HepG2 (cell line): ENCODE data around the gene DIPK1A. TPM values are rescaled to one million over a fixed set of nuclear protein-coding genes. Genes with fewer than 3 reads are reported as not detected.

Experiments used
- CREB1 ChIP-seq, 2 experiments: fragments of 450-650 bp in 1 of 2; IDR thresholded peaks; 2 replicates each; pipeline ENCODE4 v1.6.1; 2016 to 2017; ENCODE audit warnings: control low read depth in 1 of 2, mild to moderate bottlenecking in 1 of 2, missing compliant biosample characterization in 1 of 2, missing genetic modification characterization in 1 of 2
- DPF2 ChIP-seq: sonication (generic); formaldehyde crosslinking; IDR thresholded peaks from 2 replicates; pipeline ENCODE4 v1.4.0; 2020; ENCODE audit warnings: mild to moderate bottlenecking, low read depth, missing genetic modification reagents, borderline replicate concordance
- KAT8 ChIP-seq: IDR thresholded peaks from 2 replicates; pipeline ENCODE4 v1.6.1; 2016; ENCODE audit warnings: missing genetic modification reagents, missing compliant biosample characterization
- KDM2A ChIP-seq: sonication (generic); formaldehyde crosslinking; IDR thresholded peaks from 2 replicates; pipeline ENCODE4 v1.4.0; 2020; ENCODE audit warnings: low read depth, missing genetic modification reagents, borderline replicate concordance
- LCORL ChIP-seq, 2 experiments: fragments of 450-650 bp in 1 of 2; sonication (generic) in 1 of 2; formaldehyde crosslinking in 1 of 2; IDR thresholded peaks; 2 replicates each; pipeline versions ENCODE4 v1.5.0 to v1.6.1; 2017 to 2020; ENCODE audit warnings: antibody characterized with exemption in 1 of 2, missing genetic modification reagents in 1 of 2
- ONECUT2 ChIP-seq: sonication (generic); formaldehyde crosslinking; IDR thresholded peaks from 2 replicates; pipeline ENCODE4 v1.4.0; 2020; ENCODE audit warnings: missing genetic modification reagents
- SALL2 ChIP-seq: sonication (generic); formaldehyde crosslinking; IDR thresholded peaks from 2 replicates; pipeline ENCODE4 v1.8.1; 2023; ENCODE audit warnings: mild to moderate bottlenecking, missing genetic modification reagents, inconsistent platforms
- SIN3B ChIP-seq: fragments of 150-350 bp; IDR thresholded peaks from 2 replicates; pipeline ENCODE4 v1.6.1; 2014; ENCODE audit warnings: low read length
- ZNF782 ChIP-seq: sonication (generic); formaldehyde crosslinking; IDR thresholded peaks from 2 replicates; pipeline ENCODE4 v1.4.0; 2020; ENCODE audit warnings: missing genetic modification reagents, mild to moderate bottlenecking, borderline replicate concordance
- polyA plus RNA-seq, 8 experiments: library from polyadenylated mRNA; depleted of rRNA in 3 of 8; stranded (reverse) in 7 of 8; unstranded in 1 of 8; fragments of >200 nt; fragmentation: Illumina TruSeq in 4 of 8; extraction: Trizol in 4 of 8; gene quantifications; 2 replicates each; pipeline versions ENCODE4 v1.2.1 to v1.2.3, GENCODE V29; 2011 to 2016; ENCODE audit warnings: low read depth in 4 of 8, missing spikeins in 1 of 8, mixed read lengths in 1 of 8; ENCODE audit not compliant: insufficient read depth in 1 of 8
- total RNA-seq, 5 experiments: library from RNA; depleted of rRNA; stranded (reverse); fragments of >200 nt; fragmentation: Illumina TruSeq; extraction: Trizol; gene quantifications; 2 replicates each; pipeline ENCODE4 v1.2.3, GENCODE V29; 2016; ENCODE audit warnings: low read depth in 1 of 5
- TF ChIP-seq, protein P1 (sequence below): sonication (generic); formaldehyde crosslinking; IDR thresholded peaks from 2 replicates; pipeline ENCODE4 v1.4.0; 2020; ENCODE audit warnings: missing genetic modification reagents
- TF ChIP-seq, protein P2 (sequence below): sonication (generic); formaldehyde crosslinking; conservative IDR thresholded peaks from 2 replicates; pipeline ENCODE4 v1.4.0; 2020; ENCODE audit warnings: missing genetic modification reagents
- TF ChIP-seq, protein P3 (sequence below): sonication (generic); formaldehyde crosslinking; IDR thresholded peaks from 2 replicates; pipeline ENCODE4 v1.5.1; 2020; ENCODE audit warnings: mild to moderate bottlenecking, missing genetic modification reagents, moderate library complexity
- TF ChIP-seq, protein P4 (sequence below): IDR thresholded peaks from 2 replicates; pipeline ENCODE4 v1.6.1; 2016; ENCODE audit warnings: missing genetic modification reagents, missing compliant biosample characterization
- TF ChIP-seq, protein P5 (sequence below): sonication (generic); formaldehyde crosslinking; IDR thresholded peaks from 2 replicates; pipeline ENCODE4 v1.8.1; 2023; ENCODE audit warnings: mild to moderate bottlenecking, missing genetic modification reagents

Gene DIPK1A
- total and polyA plus RNA-seq, 2 of the 13 experiments (the other 11 are each of a cell fraction or from before 2014, with no cell fraction given), result 8.4 TPM

DNA sequence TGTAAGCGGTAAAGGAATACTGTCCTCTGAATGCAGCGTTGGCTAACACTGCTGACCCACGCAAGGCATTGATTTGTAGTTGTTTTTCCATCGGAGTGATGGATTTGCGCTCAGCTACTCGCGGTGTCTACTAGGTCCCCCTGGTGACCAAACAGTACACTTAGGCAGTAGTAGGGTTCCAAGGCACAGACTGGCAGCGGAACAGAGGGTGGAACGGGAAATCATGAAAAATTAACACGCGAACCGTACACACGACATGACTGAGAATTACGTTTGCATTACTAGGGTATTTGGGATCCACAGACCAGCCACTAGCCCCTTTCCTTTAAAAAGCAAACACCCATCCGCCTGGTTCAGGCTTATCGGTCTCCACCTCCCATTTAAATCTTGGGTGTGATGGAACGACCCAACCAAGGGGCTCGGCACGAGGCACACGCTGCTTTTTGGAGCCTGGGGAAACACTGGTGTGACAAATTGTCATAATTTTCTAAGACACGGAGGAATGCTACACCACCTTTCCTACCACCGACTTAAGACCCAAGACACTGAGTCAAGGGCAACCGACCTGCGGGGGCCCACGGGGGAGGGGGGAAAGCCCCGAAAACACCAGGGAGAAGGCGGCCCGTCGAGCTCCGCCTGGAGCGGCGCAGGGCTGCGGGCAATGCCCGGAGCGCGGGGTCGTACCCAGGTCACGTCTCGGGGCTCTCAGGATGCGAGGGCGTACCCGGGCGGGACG lies 699 bp downstream of the DIPK1A start (continued):
- TF ChIP-seq, protein P1, sequence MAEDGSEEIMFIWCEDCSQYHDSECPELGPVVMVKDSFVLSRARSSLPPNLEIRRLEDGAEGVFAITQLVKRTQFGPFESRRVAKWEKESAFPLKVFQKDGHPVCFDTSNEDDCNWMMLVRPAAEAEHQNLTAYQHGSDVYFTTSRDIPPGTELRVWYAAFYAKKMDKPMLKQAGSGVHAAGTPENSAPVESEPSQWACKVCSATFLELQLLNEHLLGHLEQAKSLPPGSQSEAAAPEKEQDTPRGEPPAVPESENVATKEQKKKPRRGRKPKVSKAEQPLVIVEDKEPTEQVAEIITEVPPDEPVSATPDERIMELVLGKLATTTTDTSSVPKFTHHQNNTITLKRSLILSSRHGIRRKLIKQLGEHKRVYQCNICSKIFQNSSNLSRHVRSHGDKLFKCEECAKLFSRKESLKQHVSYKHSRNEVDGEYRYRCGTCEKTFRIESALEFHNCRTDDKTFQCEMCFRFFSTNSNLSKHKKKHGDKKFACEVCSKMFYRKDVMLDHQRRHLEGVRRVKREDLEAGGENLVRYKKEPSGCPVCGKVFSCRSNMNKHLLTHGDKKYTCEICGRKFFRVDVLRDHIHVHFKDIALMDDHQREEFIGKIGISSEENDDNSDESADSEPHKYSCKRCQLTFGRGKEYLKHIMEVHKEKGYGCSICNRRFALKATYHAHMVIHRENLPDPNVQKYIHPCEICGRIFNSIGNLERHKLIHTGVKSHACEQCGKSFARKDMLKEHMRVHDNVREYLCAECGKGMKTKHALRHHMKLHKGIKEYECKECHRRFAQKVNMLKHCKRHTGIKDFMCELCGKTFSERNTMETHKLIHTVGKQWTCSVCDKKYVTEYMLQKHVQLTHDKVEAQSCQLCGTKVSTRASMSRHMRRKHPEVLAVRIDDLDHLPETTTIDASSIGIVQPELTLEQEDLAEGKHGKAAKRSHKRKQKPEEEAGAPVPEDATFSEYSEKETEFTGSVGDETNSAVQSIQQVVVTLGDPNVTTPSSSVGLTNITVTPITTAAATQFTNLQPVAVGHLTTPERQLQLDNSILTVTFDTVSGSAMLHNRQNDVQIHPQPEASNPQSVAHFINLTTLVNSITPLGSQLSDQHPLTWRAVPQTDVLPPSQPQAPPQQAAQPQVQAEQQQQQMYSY (CRISPR knock-in tag), result 0 out of 2 replicates have a peak, but pooled peaks have one; percentile 32
- TF ChIP-seq, protein P2, sequence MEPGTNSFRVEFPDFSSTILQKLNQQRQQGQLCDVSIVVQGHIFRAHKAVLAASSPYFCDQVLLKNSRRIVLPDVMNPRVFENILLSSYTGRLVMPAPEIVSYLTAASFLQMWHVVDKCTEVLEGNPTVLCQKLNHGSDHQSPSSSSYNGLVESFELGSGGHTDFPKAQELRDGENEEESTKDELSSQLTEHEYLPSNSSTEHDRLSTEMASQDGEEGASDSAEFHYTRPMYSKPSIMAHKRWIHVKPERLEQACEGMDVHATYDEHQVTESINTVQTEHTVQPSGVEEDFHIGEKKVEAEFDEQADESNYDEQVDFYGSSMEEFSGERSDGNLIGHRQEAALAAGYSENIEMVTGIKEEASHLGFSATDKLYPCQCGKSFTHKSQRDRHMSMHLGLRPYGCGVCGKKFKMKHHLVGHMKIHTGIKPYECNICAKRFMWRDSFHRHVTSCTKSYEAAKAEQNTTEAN (CRISPR knock-in tag), result no peak; the same call in none of the 2 replicates
- TF ChIP-seq DPF2 (CRISPR knock-in tag) (no peak), ZNF782 (CRISPR knock-in tag) (no peak), KAT8 (CRISPR knock-in tag) (peak; percentile 49; the same call in 1 of the 2 replicates), SALL2 (CRISPR knock-in tag) (no peak), KDM2A (peak; percentile 83), ONECUT2 (CRISPR knock-in tag) (peak; percentile 75), CREB1 (IDR thresholded peaks at IDR 0.05) (0 out of 2 replicates have a peak, but pooled peaks have one; percentile 1), CREB1 (CRISPR knock-in tag; IDR thresholded peaks at IDR 0.05) (no peak), SIN3B (no peak), LCORL (IDR thresholded peaks at IDR 0.05) (no peak), LCORL (CRISPR knock-in tag; IDR thresholded peaks at IDR 0.05) (peak; percentile 63; the same call in 1 of the 2 replicates)
- TF ChIP-seq, protein P3, sequence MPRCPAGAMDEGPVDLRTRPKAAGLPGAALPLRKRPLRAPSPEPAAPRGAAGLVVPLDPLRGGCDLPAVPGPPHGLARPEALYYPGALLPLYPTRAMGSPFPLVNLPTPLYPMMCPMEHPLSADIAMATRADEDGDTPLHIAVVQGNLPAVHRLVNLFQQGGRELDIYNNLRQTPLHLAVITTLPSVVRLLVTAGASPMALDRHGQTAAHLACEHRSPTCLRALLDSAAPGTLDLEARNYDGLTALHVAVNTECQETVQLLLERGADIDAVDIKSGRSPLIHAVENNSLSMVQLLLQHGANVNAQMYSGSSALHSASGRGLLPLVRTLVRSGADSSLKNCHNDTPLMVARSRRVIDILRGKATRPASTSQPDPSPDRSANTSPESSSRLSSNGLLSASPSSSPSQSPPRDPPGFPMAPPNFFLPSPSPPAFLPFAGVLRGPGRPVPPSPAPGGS, result 0 out of 2 replicates have a peak, but pooled peaks have one; percentile 53
- TF ChIP-seq, protein P4, sequence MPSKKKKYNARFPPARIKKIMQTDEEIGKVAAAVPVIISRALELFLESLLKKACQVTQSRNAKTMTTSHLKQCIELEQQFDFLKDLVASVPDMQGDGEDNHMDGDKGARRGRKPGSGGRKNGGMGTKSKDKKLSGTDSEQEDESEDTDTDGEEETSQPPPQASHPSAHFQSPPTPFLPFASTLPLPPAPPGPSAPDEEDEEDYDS, result 0 out of 2 replicates have a peak, but pooled peaks have one; percentile 23
- TF ChIP-seq, protein P5, sequence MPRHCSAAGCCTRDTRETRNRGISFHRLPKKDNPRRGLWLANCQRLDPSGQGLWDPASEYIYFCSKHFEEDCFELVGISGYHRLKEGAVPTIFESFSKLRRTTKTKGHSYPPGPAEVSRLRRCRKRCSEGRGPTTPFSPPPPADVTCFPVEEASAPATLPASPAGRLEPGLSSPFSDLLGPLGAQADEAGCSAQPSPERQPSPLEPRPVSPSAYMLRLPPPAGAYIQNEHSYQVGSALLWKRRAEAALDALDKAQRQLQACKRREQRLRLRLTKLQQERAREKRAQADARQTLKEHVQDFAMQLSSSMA (CRISPR knock-in tag), result no peak
